Adrenal gland (tissue), 12 donors: ENCODE results near the gene GOLGA6L9. TPM values are rescaled to one million over a fixed set of nuclear protein-coding genes. Genes with fewer than 3 reads are reported as not detected.
"Not testable (repeated sequence)": the region's sequence is repeated elsewhere in the genome, so short reads cannot be mapped to it uniquely, and the experiment has no call there.

Experiments used
- DNase-seq, 7 donors: peaks; one replicate each; pipeline ENCODE4 v3.0.0-alpha.2; 2019 to 2020
- H3K27ac ChIP-seq, 5 donors: fragments of 200-600 bp; sonication (generic) in 4 of 5; 1 replicate in 3 of 5; 2 replicates in 2 of 5; pipeline versions ENCODE4 v1.5.1 to v1.8.0; 2016 to 2020; ENCODE audit warnings: mild to moderate bottlenecking in 1 of 5
- H3K27me3 ChIP-seq: fragments of 200-600 bp; 2 replicates; pipeline ENCODE4 v1.8.0; 2021
- H3K36me3 ChIP-seq, 2 donors: fragments of 200-600 bp; replicated peaks in 1 of 2; 1 replicate in 1 of 2; 2 replicates in 1 of 2; pipeline versions ENCODE4 v1.5.1 to v1.8.0; 2018 to 2022
- H3K4me1 ChIP-seq, 2 donors: fragments of 200-600 bp; replicated peaks in 1 of 2; 1 replicate in 1 of 2; 2 replicates in 1 of 2; pipeline versions ENCODE4 v1.5.1 to v1.8.0; 2018 to 2021
- H3K4me3 ChIP-seq, 4 donors: fragments of 200-600 bp; sonication (generic) in 3 of 4; one replicate each; pipeline ENCODE4 v1.5.1; 2016 to 2018
- H3K9me3 ChIP-seq, 3 donors: fragments of 200-600 bp; sonication (generic) in 1 of 3; replicated peaks in 1 of 3; 1 replicate in 2 of 3; 2 replicates in 1 of 3; pipeline versions ENCODE4 v1.5.1 to v1.8.0; 2016 to 2021
- CTCF ChIP-seq, 6 experiments: fragments of 450-650 bp in 4 of 6; fragments of 200-600 bp in 2 of 6; sonication (generic) in 1 of 6; IDR thresholded peaks; 1 replicate in 5 of 6; 2 replicates in 1 of 6; pipeline versions ENCODE4 v1.5.1 to v1.8.0; 2016 to 2021; ENCODE audit warnings: antibody characterized with exemption in 6 of 6, mild to moderate bottlenecking in 2 of 6, moderate library complexity in 1 of 6
- WGBS, 4 donors: extraction: QIAGEN DNeasy Blood & Tissue Kit in 2 of 4; methylation state at CpG; one replicate each; pipeline versions ENCODE4 v1.1.5 to v1.1.7; 2013 to 2017; 5-methylcytosine and 5-hydroxymethylcytosine counted together
- intact Hi-C, 2 donors: fragments of 100-400 bp; cut with DNase I; formaldehyde crosslinking; loops; one replicate each; pipeline versions ENCODE4 v1.14.1 to v1.15.0; 2022 to 2023
- polyA plus RNA-seq, 3 donors: library from polyadenylated mRNA; stranded (reverse); fragments of 200-250 nt in 2 of 3; fragments of 350-450 nt in 1 of 3; fragmentation: Illumina TruSeq in 1 of 3; extraction: RNeasy Lipid Tissue Mini Kit (QIAGEN cat#74804) in 1 of 3; gene quantifications; one replicate each; pipeline ENCODE4 v1.2.3, GENCODE V29; 2013 to 2014
- total RNA-seq, 9 donors: library from RNA; depleted of rRNA in 4 of 9; stranded (reverse); fragments of >200 nt in 4 of 9; fragments of 120-200 nt in 1 of 9; fragmentation: NEBNext Ultra II Directional in 1 of 9; extraction: Animal tissue kit (Norgen Biotek cat#: 25700) in 1 of 9; gene quantifications; one replicate each; pipeline versions ENCODE4 v1.1.0 to v1.2.4, GENCODE V29; 2013 to 2023
- donor health status: healthy with polysubstance abuse.
- donor health status: Bipolar disorder and iron deficiency.
- donor health status: DM: yes; HTN: yes; CAD: no.
- donor health status: DM: no; HTN: no; CAD: no.
- donor health status: DM: no; HTN: no; CAD: no.
- donor health status: DM: yes; HTN: yes; CAD: no.

The GOLGA6L9 gene
- total and polyA plus RNA-seq, 12 donors: 0.48 to 40.5 (median 1.6) TPM

GRCh38 chr15:82420516-82420915 lies 9.1 kb upstream of the GOLGA6L9 start:
- intact Hi-C loops, H3K27me3 ChIP-seq, H3K4me3 ChIP-seq, H3K9me3 ChIP-seq, H3K36me3 ChIP-seq, DNase-seq, H3K27ac ChIP-seq, H3K4me1 ChIP-seq: not testable (repeated sequence)
- 88 to 96% (median 95%) methylated on average over 2 of the region's 2 CpGs for WGBS, 4 donors

- intact Hi-C loops, H3K4me3 ChIP-seq, DNase-seq, H3K9me3 ChIP-seq, H3K36me3 ChIP-seq, H3K27ac ChIP-seq, H3K27me3 ChIP-seq, H3K4me1 ChIP-seq: not testable (repeated sequence)
- WGBS, 4 donors: no CpG with 5 or more reads among the region's 1 CpG
Measured at GRCh38 chr15:82420966-82421365, 8.7 kb upstream of the GOLGA6L9 start.

- WGBS, 4 donors: 63 to 100% (median 70%) methylated on average over 1 of the region's 1 CpG
- intact Hi-C loops, H3K4me1 ChIP-seq, H3K9me3 ChIP-seq, H3K27me3 ChIP-seq, H3K27ac ChIP-seq, H3K4me3 ChIP-seq, H3K36me3 ChIP-seq, DNase-seq: not testable (repeated sequence)
Measured at GRCh38 chr15:82427117-82427516, 2.5 kb upstream of the GOLGA6L9 start.

- intact Hi-C loops, H3K36me3 ChIP-seq, H3K4me1 ChIP-seq, H3K9me3 ChIP-seq, H3K27me3 ChIP-seq: not testable (repeated sequence)
- 0 to 1% methylated on average over 26 to 27 of the region's 32 CpGs; no CpG with 5 or more reads in 2 of the 4 donors for WGBS, 4 donors
- H3K4me3 ChIP-seq: peak overlapping the region in 1 of 4 donors; percentile 49
- peak; percentile 33 to 71 (median 50) for DNase-seq
- H3K27ac ChIP-seq: peak overlapping the region in 3 of 5 donors; percentile 47 to 52 (median 47)
- peak in 2 of 6 experiments; percentile 13 to 28 for TF ChIP-seq CTCF (IDR thresholded peaks at IDR 0.05)
Measured at GRCh38 chr15:82445420-82445819, 15.8 kb downstream of the GOLGA6L9 start.

GRCh38 chr15:82457336-82457735 lies 27.7 kb downstream of the GOLGA6L9 start:
- H3K27me3 ChIP-seq, H3K4me1 ChIP-seq, DNase-seq, H3K4me3 ChIP-seq, intact Hi-C loops, H3K9me3 ChIP-seq, H3K36me3 ChIP-seq, H3K27ac ChIP-seq: not testable (repeated sequence)
- WGBS, 4 donors: 90 to 97% (median 95%) methylated on average over 2 to 3 of the region's 4 CpGs

GRCh38 chr15:82465629-82466028 lies 36.0 kb downstream of the GOLGA6L9 start:
- H3K4me1 ChIP-seq, DNase-seq, intact Hi-C loops, H3K9me3 ChIP-seq, H3K4me3 ChIP-seq, H3K27ac ChIP-seq, H3K27me3 ChIP-seq, H3K36me3 ChIP-seq: not testable (repeated sequence)
- no CpG with 5 or more reads among the region's 5 CpGs for WGBS, 4 donors

GRCh38 chr15:82468205-82468604 lies 38.6 kb downstream of the GOLGA6L9 start:
- H3K27ac ChIP-seq, H3K4me3 ChIP-seq, H3K27me3 ChIP-seq, H3K4me1 ChIP-seq, H3K9me3 ChIP-seq, intact Hi-C loops, H3K36me3 ChIP-seq: not testable (repeated sequence)
- peak in 1 of 7 donors; percentile 8 for DNase-seq
- 3 to 5% methylated on average over 4 of the region's 11 CpGs; no CpG with 5 or more reads in 2 of the 4 donors for WGBS, 4 donors
- peak in 1 of 6 experiments; percentile 19 for TF ChIP-seq CTCF (IDR thresholded peaks at IDR 0.05)

- H3K9me3 ChIP-seq, DNase-seq, H3K27ac ChIP-seq, intact Hi-C loops, H3K36me3 ChIP-seq, H3K4me1 ChIP-seq, H3K4me3 ChIP-seq, H3K27me3 ChIP-seq: not testable (repeated sequence)
- 72% methylated on average over 2 of the region's 12 CpGs; no CpG with 5 or more reads in 3 of the 4 donors for WGBS, 4 donors
Measured at GRCh38 chr15:82469381-82469780, 39.8 kb downstream of the GOLGA6L9 start.

GRCh38 chr15:82472269-82472982 lies 42.8 kb downstream of the GOLGA6L9 start:
- H3K4me1 ChIP-seq, H3K27me3 ChIP-seq, H3K27ac ChIP-seq, intact Hi-C loops, H3K36me3 ChIP-seq, H3K9me3 ChIP-seq, H3K4me3 ChIP-seq: not testable (repeated sequence)
- peak in 1 of 7 donors; percentile 14 for DNase-seq
- WGBS, 4 donors: 88 to 93% (median 91%) methylated on average over 3 to 27 of the region's 32 CpGs
